Stimulated activated CD8-positive, alpha-beta memory T cell treated with anti-CD3 and anti-CD28 coated beads, Interleukin-15, amount 100 ng/mL, for 48 hours (primary cell): ENCODE measurements around the gene PTPN14.
"Not testable (repeated sequence)": the region's sequence is repeated elsewhere in the genome, so short reads cannot be mapped to it uniquely, and the experiment has no call there.

Experiments
- DNase-seq, 2 donors: peaks; one replicate each; pipeline ENCODE4 v3.0.0-alpha.2; 2020; ENCODE audit warnings: low read depth in 2 of 2

The PTPN14 gene

DNA sequence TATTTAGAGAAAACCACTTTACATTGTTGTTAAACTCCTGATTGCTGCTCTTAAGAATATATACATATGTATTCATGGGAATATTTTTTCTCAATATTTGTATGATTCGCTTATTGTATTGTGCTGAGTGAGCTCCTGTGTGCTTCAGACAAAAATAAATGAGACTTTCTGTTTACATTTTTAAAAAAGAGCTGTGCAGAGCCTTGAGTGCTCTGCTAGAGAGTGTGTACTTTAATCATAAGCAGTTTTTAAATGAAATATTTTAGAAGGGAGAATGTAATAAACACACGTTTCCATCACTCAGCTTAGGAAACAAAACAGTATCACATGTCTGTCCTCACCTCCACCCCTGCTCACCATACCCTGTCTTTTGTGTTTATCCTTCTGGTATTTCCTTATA, 9.7 kb downstream of the PTPN14 start:
- no peak for DNase-seq

DNA sequence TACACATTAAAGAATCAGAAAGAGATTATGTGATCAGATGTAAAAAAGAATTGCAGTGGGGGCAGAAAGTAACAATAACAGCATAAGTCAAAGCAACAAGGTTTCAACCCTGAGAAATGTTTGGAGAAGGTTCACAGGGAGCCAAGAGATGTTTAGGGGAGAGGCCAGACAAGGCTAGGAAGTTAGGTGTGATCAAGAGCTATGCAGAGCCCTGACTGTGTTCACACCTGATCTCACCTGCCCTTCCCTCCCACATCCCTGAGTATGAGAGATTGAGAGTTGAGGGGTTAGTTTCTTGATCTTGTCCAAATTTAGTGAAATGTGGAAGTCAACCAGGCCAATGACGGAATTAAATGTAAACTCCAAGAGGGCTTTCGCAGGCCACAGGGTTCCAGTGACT, 10.2 kb downstream of the PTPN14 start:
- DNase-seq: no peak

DNA sequence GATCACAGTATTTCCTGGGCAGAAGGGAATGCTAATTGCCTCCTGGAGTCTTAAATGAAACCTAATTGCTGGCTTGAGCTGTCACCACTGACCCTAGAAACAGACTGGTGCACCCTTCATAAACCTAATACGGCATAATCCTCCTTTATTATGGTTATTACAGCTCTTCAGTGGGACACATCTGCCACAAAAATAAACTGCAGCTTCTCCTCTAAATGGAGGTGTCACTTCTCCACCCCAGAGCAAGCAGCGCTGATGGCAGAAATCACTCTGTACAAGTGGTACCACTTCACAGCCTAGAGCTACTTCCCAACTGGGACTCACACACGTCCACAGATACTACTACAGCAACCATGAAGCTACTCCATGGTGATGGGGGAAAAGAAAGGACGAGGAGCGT, 11.1 kb downstream of the PTPN14 start:
- DNase-seq: no peak

DNA sequence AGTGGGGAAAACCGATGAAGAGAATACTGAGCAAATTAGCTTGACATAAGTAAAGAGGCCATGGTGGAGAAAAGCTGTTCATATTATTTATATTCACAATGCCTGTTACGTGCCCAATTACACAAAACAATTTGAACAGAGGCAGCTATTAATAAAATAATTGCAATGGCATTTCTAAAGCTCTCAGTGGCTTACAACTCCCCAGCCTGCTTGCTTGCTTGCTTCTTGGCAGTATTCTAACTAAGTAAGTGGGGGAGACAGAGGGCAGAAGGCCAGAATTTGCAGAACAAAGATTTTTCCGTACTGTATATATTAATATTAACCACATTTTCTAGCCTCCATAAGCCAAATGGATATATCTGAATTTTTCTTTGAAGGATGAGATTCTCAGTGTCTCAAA, 12.9 kb downstream of the PTPN14 start:
- no peak for DNase-seq

DNA sequence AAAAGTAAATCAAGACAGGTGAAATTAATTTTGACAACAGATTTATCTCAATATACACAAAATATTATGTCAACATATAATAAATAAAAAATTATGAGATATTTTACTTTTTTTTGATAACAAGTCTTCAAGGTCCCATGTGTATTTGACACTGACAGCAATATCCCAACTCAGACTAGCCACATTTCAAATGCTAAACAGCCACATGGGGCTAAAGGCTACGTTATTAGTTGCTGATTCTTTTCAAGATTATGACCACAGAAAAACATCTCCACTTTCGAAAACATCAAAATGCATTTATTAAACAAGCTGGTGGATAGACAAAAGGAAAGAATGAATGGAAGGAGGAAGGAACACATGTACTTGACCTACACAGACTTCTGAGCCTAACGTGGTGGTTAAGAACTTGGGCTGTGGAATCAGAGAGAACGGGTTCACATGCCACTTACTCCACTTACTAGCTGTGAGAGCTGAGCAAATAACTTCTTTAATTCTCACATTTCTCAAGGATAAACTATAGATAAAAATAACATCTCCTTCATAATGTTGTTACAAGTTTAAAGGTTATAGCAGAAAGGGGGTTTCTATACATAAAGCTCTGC, 13.4 kb downstream of the PTPN14 start:
- no peak for DNase-seq

DNA sequence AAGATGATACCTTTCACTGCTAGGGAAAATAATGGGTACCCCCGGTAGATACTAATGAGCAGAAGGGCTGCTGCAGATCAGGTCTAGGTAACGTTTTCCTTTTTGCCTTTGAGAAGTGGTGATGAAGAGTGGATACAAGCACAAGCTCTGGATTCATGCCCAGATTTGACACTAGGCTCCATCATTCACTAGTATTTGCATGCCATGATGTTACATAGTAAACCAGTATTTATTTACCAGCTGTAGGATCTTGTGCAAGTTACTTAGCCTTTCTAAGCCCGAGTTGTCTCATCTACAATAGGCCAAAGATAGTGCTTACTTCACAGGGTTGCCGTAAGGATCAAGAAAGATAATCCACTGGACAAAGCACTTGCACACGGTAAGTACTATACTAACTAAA, 14.2 kb downstream of the PTPN14 start:
- DNase-seq: no peak

DNA sequence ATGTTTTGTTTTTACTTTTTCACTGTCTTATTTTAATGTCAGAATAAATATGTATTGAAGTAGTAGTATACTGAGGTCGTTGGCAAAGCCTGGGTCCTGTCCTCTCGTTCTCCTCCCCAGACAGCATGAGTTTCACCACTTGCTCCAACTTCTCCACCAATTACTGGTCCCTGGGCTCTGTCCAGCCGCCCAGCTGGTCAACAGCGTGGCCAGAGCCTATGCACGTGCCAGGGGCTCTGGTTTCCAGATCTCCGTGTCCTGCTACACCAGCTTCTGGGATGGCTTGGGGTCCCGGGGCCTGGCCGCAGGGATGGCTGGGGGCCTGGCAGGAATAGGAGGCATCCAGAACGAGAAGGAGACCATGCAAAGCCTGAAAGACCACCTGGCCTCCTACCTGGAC, 19.3 kb downstream of the PTPN14 start:
- DNase-seq: no peak

DNA sequence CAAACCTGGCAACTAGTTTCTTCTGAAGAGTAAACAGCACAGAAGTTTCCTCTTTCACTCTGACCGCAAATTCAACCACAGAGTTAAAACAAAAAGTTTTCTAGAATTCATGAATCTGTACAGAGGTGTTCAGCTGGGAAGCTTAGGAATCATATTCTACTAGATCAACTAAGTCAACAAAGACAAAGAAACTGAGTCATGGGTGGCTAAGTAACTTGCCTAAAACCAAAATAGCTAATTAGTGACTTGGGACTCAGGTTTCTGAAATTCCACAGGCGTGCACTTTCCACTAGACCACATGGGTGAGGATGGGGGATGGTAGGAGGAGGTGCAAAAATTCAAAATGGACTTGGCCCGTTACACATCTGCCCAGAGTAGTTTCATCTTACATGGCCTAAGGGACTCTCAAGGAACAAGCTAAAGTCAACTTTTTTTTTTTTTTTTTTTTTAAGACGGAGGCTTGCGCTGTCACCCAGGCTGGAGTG, 25.8 kb downstream of the PTPN14 start:
- no peak for DNase-seq

DNA sequence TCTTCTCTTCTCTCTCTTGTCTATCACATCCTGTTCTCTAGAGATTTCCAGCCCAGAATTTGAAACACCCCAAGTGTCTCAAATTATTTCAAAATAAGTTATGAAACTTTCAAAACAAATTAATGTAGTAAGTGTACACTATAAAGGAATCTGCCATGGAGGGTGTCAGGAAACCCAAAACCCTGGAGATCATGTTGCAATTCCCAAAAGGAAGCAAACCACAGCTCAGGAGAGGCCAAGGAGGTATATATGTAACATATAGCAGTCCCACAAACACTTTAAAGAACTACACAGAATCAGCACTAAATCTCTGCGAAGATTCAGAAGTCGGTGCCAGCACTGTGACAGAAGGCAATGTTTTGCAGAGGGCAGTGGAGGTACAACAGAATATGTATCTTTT, 26.6 kb downstream of the PTPN14 start:
- DNase-seq: no peak

DNA sequence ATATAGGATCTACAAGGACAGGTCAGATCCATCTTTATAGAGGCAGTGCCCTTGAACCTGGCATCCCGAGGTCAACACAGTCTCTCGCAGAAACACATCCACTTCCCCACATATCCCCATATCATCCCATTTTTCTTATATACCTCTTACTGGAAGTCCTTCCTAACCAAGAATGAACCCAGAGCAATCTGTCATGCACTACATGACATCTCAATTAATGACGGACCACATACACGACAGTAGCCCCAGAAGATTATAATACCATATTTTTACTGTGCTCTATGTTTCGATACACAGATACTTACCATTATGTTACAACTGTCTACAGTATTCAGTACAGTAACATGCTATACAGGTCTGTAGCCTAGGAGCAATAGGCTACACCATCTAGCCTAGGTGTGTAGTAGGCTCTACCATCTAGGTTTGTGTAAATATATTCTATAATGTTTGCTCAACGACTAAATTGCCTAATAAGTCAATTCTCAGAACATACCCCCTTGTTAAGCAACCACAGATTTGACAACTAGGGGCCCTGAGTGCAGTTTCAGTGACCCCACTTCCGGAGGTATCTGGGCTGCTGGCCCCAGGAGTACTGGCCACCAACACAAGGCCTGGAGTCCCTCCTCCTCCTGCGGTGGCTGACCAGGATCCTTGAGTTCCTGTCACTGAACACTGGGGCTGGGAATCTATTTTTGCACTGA, 28.1 kb downstream of the PTPN14 start:
- DNase-seq: no peak

DNA sequence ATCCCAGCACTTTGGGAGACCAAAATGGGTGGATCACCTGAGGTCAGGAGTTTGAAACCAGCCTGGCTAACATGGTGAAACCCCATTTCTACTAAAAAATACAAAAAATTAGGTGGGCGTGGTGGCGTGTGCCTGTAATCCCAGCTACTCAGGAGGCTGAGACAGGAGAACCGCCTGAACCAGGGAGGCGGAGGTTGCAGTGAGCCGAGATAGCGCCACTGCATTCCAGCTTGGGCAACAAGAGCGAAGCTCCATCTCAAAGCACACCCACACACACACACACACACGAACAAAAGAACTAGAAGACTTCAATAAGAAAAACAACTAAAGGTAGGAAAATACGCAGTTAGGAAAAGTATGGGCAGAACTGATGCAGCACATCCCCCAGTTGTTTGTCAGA, 29.9 kb downstream of the PTPN14 start:
- not testable (repeated sequence) for DNase-seq

DNA sequence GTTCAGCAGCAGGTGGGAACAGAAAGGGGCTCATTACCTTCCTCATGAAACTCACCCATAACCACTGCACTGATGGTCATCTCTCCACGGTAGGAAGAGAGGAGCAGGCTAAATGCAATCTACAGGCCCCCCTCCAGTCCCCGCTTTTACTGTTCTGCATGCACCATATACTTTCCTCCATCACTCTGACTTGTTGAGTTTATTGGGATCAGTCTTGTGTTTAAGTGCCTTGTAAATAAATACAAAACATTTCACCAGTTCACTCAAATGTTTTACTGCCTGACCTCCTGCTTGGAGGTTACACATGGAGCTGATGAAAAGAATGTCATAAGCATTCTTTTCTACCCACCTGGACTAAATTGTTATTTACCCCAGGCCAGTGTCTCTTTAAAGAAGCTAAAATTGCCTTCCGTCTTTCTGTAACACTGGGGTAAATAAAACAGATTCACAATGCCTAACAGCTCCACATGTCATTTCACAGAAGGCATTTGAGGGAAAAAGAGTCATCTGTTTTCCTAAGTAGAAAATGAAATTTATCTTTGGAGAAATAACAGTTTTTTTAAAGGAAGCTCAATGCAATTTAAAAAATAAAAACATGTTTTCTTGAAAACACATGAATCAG, 30.7 kb downstream of the PTPN14 start:
- no peak for DNase-seq

DNA sequence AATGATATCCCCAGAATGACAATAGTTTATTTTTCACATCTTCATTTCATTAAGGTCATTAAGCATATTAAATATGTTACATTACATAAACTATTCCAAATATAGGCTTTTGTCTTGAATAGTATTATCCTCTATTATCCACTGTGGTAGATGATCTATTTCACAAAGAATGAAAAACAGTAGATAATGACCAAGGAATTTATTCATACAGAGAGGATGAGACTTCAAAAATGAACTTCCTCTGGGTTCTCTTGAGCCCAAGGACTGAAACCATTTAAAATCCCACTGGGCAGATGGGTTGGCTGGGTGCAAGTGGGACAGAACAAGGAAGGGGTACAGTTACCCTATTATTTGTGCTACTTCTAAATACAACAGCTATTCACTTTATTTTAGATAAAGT, 33.0 kb downstream of the PTPN14 start:
- DNase-seq: no peak

DNA sequence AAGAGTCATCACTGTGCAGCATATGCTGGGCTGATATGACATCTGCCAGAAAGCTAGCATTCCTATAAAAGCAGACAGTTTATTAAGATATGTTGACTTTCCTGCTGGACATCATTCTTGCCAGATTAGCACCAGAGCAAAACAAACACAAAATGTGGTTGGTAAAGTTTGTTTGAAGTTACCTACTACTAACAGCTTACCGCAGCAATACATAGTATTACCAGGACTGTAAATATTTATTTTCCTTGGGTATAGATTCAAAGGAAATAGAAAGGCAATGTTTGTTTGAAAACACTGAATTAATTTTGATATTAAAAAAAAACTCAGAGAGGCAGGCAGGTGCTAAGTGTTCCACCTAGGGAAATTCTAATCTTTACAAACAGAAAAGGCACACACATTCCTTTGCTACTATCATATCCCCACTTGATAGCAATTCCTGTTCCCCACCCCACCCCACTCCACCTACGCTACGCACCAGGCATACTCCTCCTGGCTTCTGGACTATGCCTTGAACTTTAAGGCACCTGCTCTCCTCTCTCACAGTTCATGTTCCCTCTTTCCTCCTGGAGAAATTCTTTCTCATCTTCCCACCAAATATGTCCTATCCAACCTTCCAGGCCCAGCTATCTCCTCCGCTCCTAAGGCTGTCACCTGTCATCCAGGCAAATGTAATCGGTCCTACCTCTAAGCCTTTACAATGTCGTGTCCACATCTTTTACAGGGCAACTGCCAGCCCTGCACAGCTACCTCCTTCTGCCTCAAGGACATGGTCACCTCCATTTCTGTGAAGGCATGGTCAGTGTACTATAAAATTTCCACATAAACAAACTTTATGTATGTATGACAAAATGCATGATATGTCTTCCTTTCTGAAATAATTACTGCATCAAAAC, 34.7 kb downstream of the PTPN14 start:
- no peak for DNase-seq

DNA sequence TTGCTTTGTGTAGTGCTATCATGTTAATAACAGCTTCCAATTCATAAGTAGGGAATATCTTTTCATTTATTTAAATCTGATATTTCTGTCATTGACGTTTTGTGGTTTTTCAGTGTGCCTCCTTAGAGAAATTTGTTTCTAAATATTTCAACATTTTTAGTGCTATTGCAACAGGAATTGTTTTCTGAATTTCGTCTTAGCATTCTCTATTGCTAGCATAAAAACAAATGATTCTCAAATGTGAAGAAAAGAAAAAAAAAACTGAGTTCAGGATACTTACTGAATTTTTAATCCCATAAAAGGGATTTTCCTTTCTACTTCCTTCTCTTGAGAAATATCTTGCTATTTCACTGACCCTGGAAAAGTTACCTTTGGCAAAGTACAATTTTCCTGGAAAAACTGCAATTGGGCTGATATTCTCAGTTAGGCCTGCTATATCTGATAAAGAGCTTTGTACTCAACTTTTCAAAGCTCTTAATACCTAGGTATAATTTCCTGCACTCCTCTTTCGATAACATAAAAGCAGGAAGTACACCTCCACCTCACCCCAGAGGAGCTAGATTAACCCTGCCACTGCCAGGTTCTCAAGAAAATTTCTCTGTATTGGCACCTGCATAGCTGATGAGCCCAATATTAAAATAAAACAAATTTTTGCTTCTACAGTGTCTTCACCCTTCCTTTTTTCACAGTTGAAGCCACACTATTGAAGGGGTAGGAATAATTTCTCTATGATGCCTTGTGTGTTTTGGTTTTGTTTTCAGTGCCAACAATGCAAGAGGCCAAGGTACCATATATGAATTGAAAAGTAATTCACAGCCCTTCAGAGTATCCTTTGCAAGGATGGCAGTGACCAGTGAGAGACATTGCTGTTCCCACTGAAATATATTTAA, 35.6 kb downstream of the PTPN14 start:
- no peak for DNase-seq

DNA sequence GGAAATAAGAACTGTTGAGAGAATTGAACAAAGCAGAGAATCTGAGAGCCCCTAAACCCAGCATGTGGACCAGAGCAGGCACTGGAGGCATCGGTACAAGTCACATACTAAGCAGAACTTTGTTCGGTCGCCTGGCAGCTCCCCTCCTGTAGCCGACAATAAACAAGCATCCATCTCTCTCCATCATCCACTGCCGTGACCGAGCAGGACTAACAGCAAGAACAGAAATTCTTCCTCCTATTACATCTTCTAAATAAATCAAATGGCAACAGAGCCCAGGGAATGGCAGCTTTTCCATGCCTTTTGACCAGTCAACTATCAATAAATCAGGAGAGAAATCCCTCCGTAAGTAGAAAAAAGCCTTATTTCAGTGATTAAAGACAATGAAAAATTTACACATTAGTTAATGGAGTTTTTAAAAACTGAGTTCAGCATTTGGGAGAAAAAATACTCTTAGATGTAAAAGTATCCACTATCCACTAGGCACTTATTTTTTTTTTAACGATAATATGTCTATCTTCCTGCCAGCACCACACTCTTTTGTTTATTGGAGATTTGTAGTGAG, 36.5 kb downstream of the PTPN14 start:
- no peak for DNase-seq

DNA sequence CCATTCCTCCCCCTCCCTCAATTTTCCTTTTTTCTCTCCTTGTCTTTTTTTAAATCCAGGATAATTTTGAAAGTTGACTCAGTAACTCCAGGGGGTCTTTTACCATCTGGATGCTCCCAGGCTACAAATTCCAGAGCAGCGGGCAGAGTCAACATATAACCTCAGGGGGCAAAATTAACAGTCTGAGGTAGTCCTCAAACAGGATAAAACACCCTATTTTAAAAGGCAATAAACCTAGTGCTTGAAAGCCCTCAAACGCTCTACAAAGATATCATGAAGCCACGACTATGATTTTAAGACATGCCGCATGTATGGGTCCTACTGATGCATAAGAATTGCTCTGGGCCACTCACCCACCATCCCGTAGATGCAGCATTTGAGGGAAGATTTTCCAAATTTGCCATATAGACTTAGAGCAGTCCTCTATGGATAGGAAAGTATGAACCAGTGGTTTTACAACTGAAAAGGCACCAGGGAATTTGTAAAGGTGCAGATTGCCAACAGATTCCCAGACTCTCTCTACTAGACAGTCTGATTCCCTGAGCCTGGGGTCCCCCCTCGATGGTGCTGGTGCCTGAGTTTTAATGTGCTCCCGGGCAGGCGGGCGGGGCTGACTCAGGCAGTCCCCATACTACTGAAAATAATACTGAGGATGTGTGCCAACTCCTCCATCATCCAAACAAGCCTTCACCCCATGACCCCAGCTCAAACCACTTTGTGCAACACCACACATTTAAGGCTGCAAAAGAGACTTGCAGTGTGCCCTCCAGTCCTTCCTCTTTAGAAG, 37.2 kb downstream of the PTPN14 start:
- no peak for DNase-seq

DNA sequence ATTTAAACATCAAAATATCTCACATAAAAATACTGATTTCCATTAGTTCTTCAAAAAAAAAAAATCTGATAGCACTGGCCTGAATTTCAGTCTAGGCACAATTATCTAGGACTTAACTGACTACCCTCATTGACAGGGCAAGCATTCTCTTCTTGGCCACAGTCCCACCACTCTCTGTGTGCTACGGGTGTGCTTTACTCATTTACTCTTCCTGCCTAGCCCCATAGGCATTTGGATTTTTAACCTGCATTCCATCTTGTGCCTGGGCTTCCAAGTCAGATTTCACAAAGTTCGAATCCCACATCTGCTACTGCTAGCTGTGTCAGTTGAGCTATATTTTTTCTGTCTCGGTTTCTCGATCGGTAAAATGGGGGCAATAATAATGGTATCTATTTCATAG, 38.0 kb downstream of the PTPN14 start:
- no peak for DNase-seq

DNA sequence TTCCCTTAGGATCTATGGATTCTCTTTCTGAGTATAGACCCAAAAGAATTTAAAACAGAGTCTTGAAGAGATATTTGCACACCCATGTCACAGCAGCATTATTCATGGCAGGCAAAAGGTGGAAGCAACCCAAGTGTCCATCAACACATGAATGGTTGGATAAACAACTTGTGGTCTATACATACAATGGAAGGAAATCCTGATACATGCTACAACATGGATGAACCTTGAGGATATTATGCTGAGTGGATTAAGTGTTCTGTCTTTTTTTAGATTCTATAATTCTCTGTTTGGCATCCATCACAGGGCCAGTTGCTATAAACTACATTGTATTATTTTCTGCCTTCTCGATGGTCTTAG, 39.8 kb downstream of the PTPN14 start:
- no peak for DNase-seq
